MG63 (cell line): ENCODE results near the gene TEX14. TPM values are rescaled to one million over a fixed set of nuclear protein-coding genes. Genes with fewer than 3 reads are reported as not detected.
"Not testable (repeated sequence)": the region's sequence is repeated elsewhere in the genome, so short reads cannot be mapped to it uniquely, and the experiment has no call there.

ENCODE experiments used
- DNase-seq: peaks from one replicate; pipeline ENCODE4 v3.0.0-alpha.2; 2020
- H3K27me3 ChIP-seq: fragments of 250-450 bp; sonication (Bioruptor Pico); 2 replicates; pipeline ENCODE4 v1.5.1; 2020; ENCODE audit warnings: mild to moderate bottlenecking, moderate library complexity
- H3K36me3 ChIP-seq: fragments of 250-450 bp; sonication (Bioruptor Pico); 2 replicates; pipeline ENCODE4 v1.5.1; 2020; ENCODE audit warnings: mild to moderate bottlenecking, moderate library complexity
- H3K4me3 ChIP-seq: fragments of 250-450 bp; sonication (Bioruptor Pico); 2 replicates; pipeline ENCODE4 v1.5.1; 2020; ENCODE audit warnings: mild to moderate bottlenecking, moderate library complexity
- H3K9me3 ChIP-seq: fragments of 250-450 bp; sonication (Bioruptor Pico); 2 replicates; pipeline ENCODE4 v1.5.1; 2020; ENCODE audit warnings: mild to moderate bottlenecking, moderate library complexity
- total RNA-seq: library from RNA; depleted of rRNA; stranded (reverse); fragments of >200 nt; shearing (Covaris generic); gene quantifications from 2 replicates; pipeline ENCODE4 v1.2.3, GENCODE V29; 2014; ENCODE audit warnings: low replicate concordance

The TEX14 gene
- total RNA-seq, 1 experiment from 2014 or later, result 0.03 TPM

DNA sequence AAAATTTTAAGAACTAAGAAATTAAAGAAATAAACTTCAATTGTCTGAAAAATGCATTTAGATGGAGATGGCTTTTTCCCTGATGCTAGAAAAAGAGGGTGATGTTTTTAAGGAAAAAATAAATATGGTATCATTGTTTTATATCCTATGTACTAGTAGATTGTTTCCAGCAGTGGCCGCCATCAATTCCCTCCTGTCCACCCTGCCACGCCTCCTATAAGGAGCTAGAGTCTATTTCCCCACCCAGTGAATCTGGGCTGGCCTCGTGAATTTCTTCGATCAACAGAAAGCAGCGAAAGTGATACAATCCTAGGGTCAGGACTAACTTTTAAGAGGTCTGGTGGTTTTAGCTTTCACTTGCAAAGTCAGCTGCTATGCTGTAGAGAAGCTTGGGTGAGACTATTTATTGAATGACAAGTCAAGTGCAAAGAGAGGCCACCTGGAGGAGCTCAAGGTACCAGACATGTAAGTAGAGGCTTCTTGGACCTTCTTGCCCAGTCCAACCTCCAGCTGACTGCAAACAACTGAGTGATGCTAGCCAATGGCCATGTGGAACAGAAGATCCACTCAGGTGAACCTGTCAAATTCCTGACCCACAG, 96.6 kb downstream of the TEX14 start:
- no peaks in the 10 kb centered on the region for H3K9me3 ChIP-seq
- H3K27me3 ChIP-seq, result no peaks in the 10 kb centered on the region
- no peak for DNase-seq
- H3K36me3 ChIP-seq, result no peaks in the 10 kb centered on the region
- H3K4me3 ChIP-seq, result no peak overlapping the region

GRCh38 chr17:58593123-58593522, 98.7 kb downstream of the TEX14 start:
- Histone ChIP-seq H3K9me3 (no peaks in the 10 kb centered on the region), H3K4me3 (no peak overlapping the region), H3K27me3 (no peaks in the 10 kb centered on the region), H3K36me3 (no peaks in the 10 kb centered on the region)
- no peak for DNase-seq

DNA sequence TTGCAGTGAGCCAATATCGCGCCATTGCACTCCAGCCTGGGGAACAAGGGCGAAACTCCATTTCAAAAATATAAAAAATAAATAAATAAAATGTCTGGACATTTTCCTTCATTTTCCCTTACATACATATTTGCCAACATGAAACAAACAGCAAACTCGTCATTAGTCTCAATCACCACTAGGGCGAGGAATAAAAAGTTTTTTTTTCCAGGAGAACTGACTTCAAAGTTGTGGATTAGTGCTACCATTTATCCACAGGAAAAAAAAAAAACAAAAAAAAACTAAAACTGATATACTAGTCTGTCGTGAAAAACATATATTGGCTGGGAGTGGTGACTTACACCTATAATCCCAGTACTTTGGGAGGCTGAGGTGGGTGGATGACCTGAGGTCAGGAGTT, 100.4 kb downstream of the TEX14 start:
- DNase-seq, result no peak
- Histone ChIP-seq H3K27me3 (no peaks in the 10 kb centered on the region), H3K4me3 (no peak overlapping the region), H3K9me3 (no peaks in the 10 kb centered on the region), H3K36me3 (no peaks in the 10 kb centered on the region)

DNA sequence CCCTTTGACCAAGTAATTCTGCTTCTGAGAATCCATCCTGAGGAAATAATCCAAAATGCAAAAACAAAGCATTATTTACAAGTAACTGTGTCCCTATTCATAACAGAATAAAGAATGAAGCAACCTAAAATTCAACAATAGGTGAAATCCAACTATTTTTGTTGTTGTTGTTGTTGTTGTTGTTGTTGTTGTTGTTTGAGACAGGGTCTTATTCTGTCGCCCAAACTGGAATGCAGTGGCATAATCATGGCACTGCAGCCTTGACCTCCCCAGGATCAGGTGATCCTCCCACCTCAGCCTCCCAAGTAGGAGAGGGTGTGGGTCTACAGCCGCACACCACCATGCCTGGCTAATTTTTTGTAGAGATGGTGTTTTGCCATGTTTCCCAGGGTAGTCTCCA, 101.5 kb downstream of the TEX14 start:
- no peak for DNase-seq
- no peaks in the 10 kb centered on the region for H3K36me3 ChIP-seq
- H3K9me3 ChIP-seq, result no peaks in the 10 kb centered on the region
- no peak overlapping the region for H3K4me3 ChIP-seq
- H3K27me3 ChIP-seq, result no peaks in the 10 kb centered on the region

- H3K27me3 ChIP-seq, result no peaks in the 10 kb centered on the region
- peak; percentile 19 for DNase-seq
These were observed 104.1 kb downstream of the TEX14 start for GRCh38 chr17:58587713-58588117.

DNA sequence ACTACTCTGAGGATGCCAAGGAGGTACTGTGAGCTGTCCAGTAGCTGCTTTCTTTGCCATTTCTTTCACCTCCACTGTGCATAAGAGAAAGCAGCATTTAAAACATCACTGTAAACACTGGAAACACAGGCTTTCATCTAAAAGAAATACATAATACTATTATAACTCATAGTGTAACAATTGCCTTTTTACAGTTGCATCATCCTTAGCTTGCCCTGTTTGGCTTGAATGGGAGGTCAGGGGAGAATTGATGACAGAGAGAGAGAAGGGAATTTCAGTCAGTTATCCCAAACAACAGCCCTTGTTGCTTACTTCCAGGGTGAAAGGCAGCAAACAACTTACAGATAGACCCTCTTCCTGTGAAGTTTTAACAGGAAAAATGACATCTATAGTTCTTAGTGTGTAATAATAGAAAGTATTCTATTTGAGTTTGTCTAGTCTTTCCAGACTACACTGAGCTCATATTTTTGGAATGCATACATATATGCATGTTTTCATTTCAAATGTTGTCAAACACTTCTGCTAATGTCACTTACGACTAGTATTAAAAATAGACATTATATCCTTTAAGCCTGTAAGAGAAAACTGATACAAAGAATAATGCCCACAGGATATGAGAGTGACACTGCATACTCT, 105.7 kb downstream of the TEX14 start:
- H3K9me3 ChIP-seq, result no peaks in the 10 kb centered on the region
- no peak overlapping the region for H3K4me3 ChIP-seq
- no peak for DNase-seq
- H3K27me3 ChIP-seq, result no peaks in the 10 kb centered on the region
- no peaks in the 10 kb centered on the region for H3K36me3 ChIP-seq

More at GRCh38 chr17:58587713-58588117, 104.1 kb downstream of the TEX14 start:
- H3K4me3 ChIP-seq, result no peak overlapping the region
- H3K9me3 ChIP-seq, result no peaks in the 10 kb centered on the region
- H3K36me3 ChIP-seq, result no peaks in the 10 kb centered on the region

DNA sequence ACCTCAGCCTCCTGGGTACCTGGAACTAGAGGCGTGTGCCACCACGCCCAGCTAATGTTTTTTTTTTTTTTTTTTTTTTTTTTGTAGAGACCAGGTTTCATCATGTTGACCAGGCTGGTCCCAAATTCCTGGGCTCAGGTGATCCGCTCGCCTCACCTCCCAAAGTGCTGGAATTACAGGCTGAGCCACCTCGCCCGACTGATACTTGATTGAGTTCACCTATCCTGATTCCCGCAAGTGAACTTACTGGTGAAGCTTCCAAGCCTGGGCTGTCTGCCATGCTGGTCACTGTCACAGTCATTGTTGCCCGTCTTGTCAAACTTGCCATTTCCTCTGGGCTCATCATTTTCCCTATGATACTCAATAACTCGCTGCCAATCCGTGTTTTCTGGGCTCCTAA, 106.3 kb downstream of the TEX14 start:
- Histone ChIP-seq H3K9me3 (no peaks in the 10 kb centered on the region), H3K4me3 (no peak overlapping the region), H3K36me3 (no peaks in the 10 kb centered on the region), H3K27me3 (no peaks in the 10 kb centered on the region)
- DNase-seq, result no peak

- H3K9me3 ChIP-seq, result no peaks in the 10 kb centered on the region
- H3K27me3 ChIP-seq, result no peaks in the 10 kb centered on the region
- no peak for DNase-seq
- no peak overlapping the region for H3K4me3 ChIP-seq
- no peaks in the 10 kb centered on the region for H3K36me3 ChIP-seq
These were observed 108.4 kb downstream of the TEX14 start for GRCh38 chr17:58583486-58583885.

- not testable (repeated sequence) for H3K4me3 ChIP-seq, H3K9me3 ChIP-seq, DNase-seq
These were observed 109.1 kb downstream of the TEX14 start for GRCh38 chr17:58582718-58583117.

DNA sequence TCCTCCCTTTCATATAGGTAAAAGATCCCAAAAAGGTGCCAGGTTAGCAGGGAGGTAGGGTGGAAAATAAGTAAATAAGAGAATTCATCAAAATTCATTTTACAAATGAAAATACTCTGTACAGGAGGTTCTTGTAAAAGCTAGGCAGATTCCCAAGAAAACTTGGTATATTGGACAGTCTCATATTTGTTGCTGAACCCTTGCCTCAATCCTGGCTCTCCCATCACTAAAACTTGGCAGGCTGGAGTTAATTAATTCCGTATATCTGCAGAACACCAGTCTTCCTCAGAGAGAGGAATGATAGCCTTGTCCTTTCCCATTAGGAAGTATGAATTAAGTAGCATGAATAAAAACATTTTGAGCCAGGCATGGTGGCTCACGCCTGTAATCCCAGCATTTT, 111.2 kb downstream of the TEX14 start:
- Histone ChIP-seq H3K4me3 (no peak overlapping the region), H3K27me3 (no peaks in the 10 kb centered on the region), H3K36me3 (no peaks in the 10 kb centered on the region), H3K9me3 (no peaks in the 10 kb centered on the region)
- DNase-seq, result no peak

More at GRCh38 chr17:58582718-58583117, 109.1 kb downstream of the TEX14 start:
- H3K27me3 ChIP-seq, H3K36me3 ChIP-seq: not testable (repeated sequence)

DNA sequence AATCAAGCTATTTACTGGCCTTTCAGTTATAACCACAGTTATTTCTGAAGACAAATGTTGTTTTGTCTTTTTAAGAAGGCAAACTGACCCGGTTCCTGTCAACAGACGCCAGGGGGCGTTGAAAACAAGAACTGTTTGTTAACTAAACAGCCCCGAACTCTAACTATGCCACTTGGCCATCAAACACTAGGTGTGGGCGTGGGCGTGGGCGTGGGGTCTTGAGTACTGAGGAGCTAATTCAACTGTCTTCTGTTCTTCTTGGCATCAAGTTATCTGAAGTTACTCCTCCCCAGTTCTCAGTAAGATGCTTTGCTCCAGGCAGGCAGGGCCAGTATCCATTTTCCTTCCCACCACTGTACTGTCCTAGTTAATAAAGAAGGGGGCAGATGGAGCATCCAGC, 114.1 kb downstream of the TEX14 start:
- Histone ChIP-seq H3K9me3 (no peaks in the 10 kb centered on the region), H3K4me3 (no peak overlapping the region), H3K36me3 (no peaks in the 10 kb centered on the region), H3K27me3 (no peaks in the 10 kb centered on the region)
- DNase-seq, result peak; percentile 41

GRCh38 chr17:58576679-58577367, 115.0 kb downstream of the TEX14 start:
- no peaks in the 10 kb centered on the region for H3K9me3 ChIP-seq
- H3K4me3 ChIP-seq, result no peak overlapping the region
- H3K36me3 ChIP-seq, result no peaks in the 10 kb centered on the region
- H3K27me3 ChIP-seq, result no peaks in the 10 kb centered on the region
- no peak for DNase-seq

GRCh38 chr17:58575511-58575910, 116.3 kb downstream of the TEX14 start:
- Histone ChIP-seq H3K36me3 (no peaks in the 10 kb centered on the region), H3K9me3 (no peaks in the 10 kb centered on the region), H3K4me3 (no peak overlapping the region), H3K27me3 (no peaks in the 10 kb centered on the region)
- peak; percentile 45 for DNase-seq

DNA sequence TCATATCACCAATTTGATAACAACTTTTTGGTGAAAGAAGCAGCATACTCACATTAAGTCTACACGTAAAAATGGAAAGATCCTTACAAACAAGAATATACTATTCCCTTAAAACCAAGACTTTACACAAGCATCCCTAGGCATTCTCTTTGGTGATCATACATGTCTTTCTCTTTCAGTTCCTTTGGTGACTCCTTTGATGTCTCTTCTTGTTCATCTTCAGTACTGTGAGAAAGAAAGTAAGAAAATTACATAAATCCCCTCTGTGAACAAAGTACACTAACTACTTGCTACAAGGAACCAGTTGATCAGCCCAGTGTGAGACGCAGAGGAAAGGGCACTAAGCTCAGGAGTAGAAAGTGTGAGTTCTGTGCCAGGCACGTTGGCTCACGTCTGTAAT, 117.8 kb downstream of the TEX14 start:
- Histone ChIP-seq H3K4me3 (no peak overlapping the region), H3K27me3 (no peaks in the 10 kb centered on the region), H3K9me3 (no peaks in the 10 kb centered on the region), H3K36me3 (no peaks in the 10 kb centered on the region)
- DNase-seq, result no peak

DNA sequence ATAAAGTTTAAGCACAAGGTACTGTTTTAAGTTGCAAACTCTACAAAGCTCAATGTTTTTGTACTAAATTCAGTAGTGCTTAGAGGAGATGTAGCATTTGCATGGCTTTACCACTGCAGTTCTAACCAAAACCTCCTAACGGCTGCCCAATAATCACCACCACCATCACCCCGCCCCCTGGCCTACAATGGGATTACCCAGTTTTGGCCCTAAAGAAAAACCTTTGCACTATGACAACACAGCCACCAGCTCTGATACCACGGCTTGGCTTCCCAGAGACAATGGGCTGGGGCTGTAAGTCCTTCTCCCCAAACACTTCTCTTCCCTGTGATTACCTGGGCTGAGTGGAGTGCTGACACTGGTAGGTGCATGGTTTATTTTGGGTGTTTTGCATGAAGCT, 119.0 kb downstream of the TEX14 start:
- Histone ChIP-seq H3K4me3 (no peak overlapping the region), H3K36me3 (no peaks in the 10 kb centered on the region), H3K27me3 (no peaks in the 10 kb centered on the region), H3K9me3 (no peaks in the 10 kb centered on the region)
- DNase-seq, result no peak

GRCh38 chr17:58570758-58571157, 121.1 kb downstream of the TEX14 start:
- no peaks in the 10 kb centered on the region for H3K36me3 ChIP-seq
- H3K9me3 ChIP-seq, result no peaks in the 10 kb centered on the region
- H3K4me3 ChIP-seq, result no peak overlapping the region
- DNase-seq, result no peak
- H3K27me3 ChIP-seq, result no peaks in the 10 kb centered on the region; the same call in 1 of the 2 replicates

DNA sequence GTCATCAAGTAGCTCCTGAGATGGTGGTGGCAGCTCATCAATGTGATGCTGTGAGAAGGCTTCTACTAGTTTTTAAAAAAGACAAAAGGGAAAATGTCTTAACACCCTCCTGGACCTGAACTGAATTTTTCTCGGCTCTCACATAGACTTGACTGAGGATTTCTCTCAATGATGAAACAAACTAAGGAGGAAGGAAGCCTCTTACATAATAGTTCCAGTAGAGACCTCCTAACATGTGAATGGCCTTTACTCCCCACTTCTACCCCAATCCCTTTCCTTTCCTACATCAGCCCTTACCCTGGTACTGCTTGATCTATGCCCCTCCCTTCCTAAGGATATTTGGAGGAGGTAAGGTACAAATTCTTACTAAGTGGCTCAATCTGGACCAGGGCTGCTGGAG, 122.6 kb downstream of the TEX14 start:
- no peak for DNase-seq
- H3K9me3 ChIP-seq, result no peaks in the 10 kb centered on the region
- H3K27me3 ChIP-seq, result no peaks in the 10 kb centered on the region; the same call in none of the 2 replicates
- no peak overlapping the region for H3K4me3 ChIP-seq
- no peaks in the 10 kb centered on the region for H3K36me3 ChIP-seq
